K562 (cell line): Measurements from ENCODE around the gene CNOT2.

Experiments used
- ATF2 ChIP-seq: sonication (generic); formaldehyde crosslinking; IDR thresholded peaks from 2 replicates; pipeline ENCODE4 v1.8.1; 2022; ENCODE audit warnings: missing genetic modification reagents
- POLR2A ChIP-seq: fragments of 450-650 bp; conservative IDR thresholded peaks from 2 replicates; pipeline ENCODE4 v1.6.1; 2016
- TBP ChIP-seq: optimal IDR thresholded peaks from 2 replicates; pipeline ENCODE3; 2011; ENCODE audit warnings: low read depth, low read length, improper control_type of control experiment
- ZNF23 ChIP-seq: fragments of 250-450 bp; sonication (Bioruptor Pico); IDR thresholded peaks from 2 replicates; pipeline ENCODE4 v1.4.0; 2020; ENCODE audit warnings: mild to moderate bottlenecking
- TF ChIP-seq, protein P1 (sequence below), 3 experiments: fragments of 200-800 bp in 1 of 3; fragments of 250-450 bp in 1 of 3; fragments of 450-650 bp in 1 of 3; sonication (Bioruptor Pico) in 1 of 3; sonication (Bioruptor generic) in 1 of 3; formaldehyde crosslinking in 1 of 3; IDR thresholded peaks; 2 replicates each; pipeline versions ENCODE4 v1.6.1 to v1.8.0; 2016 to 2022; ENCODE audit warnings: mild to moderate bottlenecking in 2 of 3, missing genetic modification characterization in 2 of 3, missing compliant biosample characterization in 1 of 3, moderate library complexity in 1 of 3

- TF ChIP-seq ATF2 (CRISPR knock-in tag) (no peak), POLR2A (no peak), TBP (no peak), ZNF23 (no peak)
- TF ChIP-seq, protein P1, sequence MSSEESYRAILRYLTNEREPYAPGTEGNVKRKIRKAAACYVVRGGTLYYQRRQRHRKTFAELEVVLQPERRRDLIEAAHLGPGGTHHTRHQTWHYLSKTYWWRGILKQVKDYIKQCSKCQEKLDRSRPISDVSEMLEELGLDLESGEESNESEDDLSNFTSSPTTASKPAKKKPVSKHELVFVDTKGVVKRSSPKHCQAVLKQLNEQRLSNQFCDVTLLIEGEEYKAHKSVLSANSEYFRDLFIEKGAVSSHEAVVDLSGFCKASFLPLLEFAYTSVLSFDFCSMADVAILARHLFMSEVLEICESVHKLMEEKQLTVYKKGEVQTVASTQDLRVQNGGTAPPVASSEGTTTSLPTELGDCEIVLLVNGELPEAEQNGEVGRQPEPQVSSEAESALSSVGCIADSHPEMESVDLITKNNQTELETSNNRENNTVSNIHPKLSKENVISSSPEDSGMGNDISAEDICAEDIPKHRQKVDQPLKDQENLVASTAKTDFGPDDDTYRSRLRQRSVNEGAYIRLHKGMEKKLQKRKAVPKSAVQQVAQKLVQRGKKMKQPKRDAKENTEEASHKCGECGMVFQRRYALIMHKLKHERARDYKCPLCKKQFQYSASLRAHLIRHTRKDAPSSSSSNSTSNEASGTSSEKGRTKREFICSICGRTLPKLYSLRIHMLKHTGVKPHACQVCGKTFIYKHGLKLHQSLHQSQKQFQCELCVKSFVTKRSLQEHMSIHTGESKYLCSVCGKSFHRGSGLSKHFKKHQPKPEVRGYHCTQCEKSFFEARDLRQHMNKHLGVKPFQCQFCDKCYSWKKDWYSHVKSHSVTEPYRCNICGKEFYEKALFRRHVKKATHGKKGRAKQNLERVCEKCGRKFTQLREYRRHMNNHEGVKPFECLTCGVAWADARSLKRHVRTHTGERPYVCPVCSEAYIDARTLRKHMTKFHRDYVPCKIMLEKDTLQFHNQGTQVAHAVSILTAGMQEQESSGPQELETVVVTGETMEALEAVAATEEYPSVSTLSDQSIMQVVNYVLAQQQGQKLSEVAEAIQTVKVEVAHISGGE (CRISPR knock-in tag; IDR thresholded peaks at IDR 0.05): no peak
Observed at GRCh38 chr12:70309348-70309747, 66.1 kb downstream of the CNOT2 start.
